ENCODE results near the gene RPS6KB2. TPM values are rescaled to one million over a fixed set of nuclear protein-coding genes. Genes with fewer than 3 reads are reported as not detected.
A peak's percentile ranks its signal among the peaks of the same experiment; 100 is the strongest.

RPS6KB2 gene
- total RNA-seq, 2 experiments from 2014 or later: 69.3 to 72.0 TPM

GRCh38 chr11:67437082-67437808 is 9.0 kb downstream of the RPS6KB2 start, which contains the start of gene PTPRCAP:
Gene PTPRCAP, minus strand, starts transcription at chr11:67437682. Its CDS starts 63 bp downstream, at chr11:67437619.
- ChIA-PET POLR2A (interaction anchor here (0.6 to 17.7 kb wide), 29 partner anchors 9 to 1016 kb away, joined by 3 to 411 read pairs (median 8); partner anchors contain the start of genes AIP, CABP4, CARNS1 and CDK2AP2), CTCF (interaction anchor here (0.9 to 4.3 kb wide), 9 partner anchors 17 to 86 kb away, joined by 3 to 21 read pairs (median 4); partner anchors contain the start of genes PPP1CA, TBC1D10C and TMEM134)
- Histone ChIP-seq H3K4me1 (ENCODE audit: insufficient read depth, low read length) (peaks cover 81% of the 10 kb centered on the region), H3K27ac (ENCODE audit: low read depth in 1 of 2, low read length in 2 of 2) (peak within 1 kb of the TSS; percentile 72 to 94), H3K27me3 (ENCODE audit: control insufficient read depth in 1 of 2, insufficient read depth in 2 of 2, low read length in 2 of 2) (no peaks in the 10 kb centered on the region), H3K36me3 (ENCODE audit: insufficient read depth, low read length) (peaks cover 40% of the 10 kb centered on the region), H3K9me3 (ENCODE audit: control insufficient read depth in 1 of 2, insufficient read depth in 1 of 2, low read length in 2 of 2) (no peaks in the 10 kb centered on the region), H3K4me3 (ENCODE audit: low read length) (peak within 1 kb of the TSS; percentile 97)
- no peaks in the 10 kb centered on the region for H3K9me3 Mint-ChIP-seq
- H3K27ac Mint-ChIP-seq: peak within 1 kb of the TSS; percentile 98
- H3K27me3 Mint-ChIP-seq: no peaks in the 10 kb centered on the region
- peaks cover 60% of the 10 kb centered on the region for H3K36me3 Mint-ChIP-seq (ENCODE audit: low read depth)
- peak; percentile 59 for ATAC-seq (ENCODE audit: poor library complexity)
- DNase-seq: peak; percentile 57 to 91 (median 82)
- H3K4me3 Mint-ChIP-seq: peak within 1 kb of the TSS; percentile 98
- no peak for TF ChIP-seq CTCF (IDR thresholded peaks at IDR 0.05)
- intact Hi-C loops (cut with DNase I, micrococcal nuclease): loop anchor here (1.0 to 2.0 kb wide), 6 partner anchors 9 to 70 kb away; partner anchors contain the start of genes PPP1CA (in 1 of the 2) and TMEM134 (in 1 of the 2)
- peaks cover 69% of the 10 kb centered on the region for H3K4me1 Mint-ChIP-seq (ENCODE audit: low read depth)

GRCh38 chr11:67437809-67438157 is 9.5 kb downstream of the RPS6KB2 start:
- H3K27me3 ChIP-seq (ENCODE audit: control insufficient read depth in 1 of 2, insufficient read depth in 2 of 2, low read length in 2 of 2): no peaks in the 10 kb centered on the region
- peaks cover 35% of the 10 kb centered on the region for H3K36me3 ChIP-seq (ENCODE audit: insufficient read depth, low read length)
- no peaks in the 10 kb centered on the region for H3K27me3 Mint-ChIP-seq
- ATAC-seq (ENCODE audit: poor library complexity): no peak
- H3K9me3 ChIP-seq (ENCODE audit: control insufficient read depth in 1 of 2, insufficient read depth in 1 of 2, low read length in 2 of 2): no peaks in the 10 kb centered on the region
- TF ChIP-seq CTCF (IDR thresholded peaks at IDR 0.05): no peak
- peaks cover 54% of the 10 kb centered on the region for H3K36me3 Mint-ChIP-seq (ENCODE audit: low read depth)
- peak overlapping the region; percentile 97 for H3K4me3 ChIP-seq (ENCODE audit: low read length)
- peaks cover 81% of the 10 kb centered on the region for H3K4me1 ChIP-seq (ENCODE audit: insufficient read depth, low read length)
- intact Hi-C loops (cut with DNase I, micrococcal nuclease): loop anchor here (1.0 to 2.0 kb wide), 7 partner anchors 9 to 69 kb away; partner anchors contain the start of genes PPP1CA (in 1 of the 2) and TMEM134 (in 1 of the 2)
- ChIA-PET CTCF (interaction anchor here (0.8 to 4.3 kb wide), 7 partner anchors 17 to 55 kb away, joined by 3 to 21 read pairs (median 6); partner anchors contain the start of genes PPP1CA, TBC1D10C and TMEM134), POLR2A (interaction anchor here (1.0 to 17.7 kb wide), 27 partner anchors 9 to 319 kb away, joined by 3 to 411 read pairs (median 11); partner anchors contain the start of genes AIP, CABP4, CARNS1 and CDK2AP2)
- H3K27ac Mint-ChIP-seq: peak overlapping the region; percentile 98
- no peaks in the 10 kb centered on the region for H3K9me3 Mint-ChIP-seq
- peak overlapping the region; percentile 72 to 94 for H3K27ac ChIP-seq (ENCODE audit: low read depth in 1 of 2, low read length in 2 of 2)
- H3K4me3 Mint-ChIP-seq: peak overlapping the region; percentile 98
- no peak for DNase-seq
- H3K4me1 Mint-ChIP-seq (ENCODE audit: low read depth): peaks cover 69% of the 10 kb centered on the region

DNA sequence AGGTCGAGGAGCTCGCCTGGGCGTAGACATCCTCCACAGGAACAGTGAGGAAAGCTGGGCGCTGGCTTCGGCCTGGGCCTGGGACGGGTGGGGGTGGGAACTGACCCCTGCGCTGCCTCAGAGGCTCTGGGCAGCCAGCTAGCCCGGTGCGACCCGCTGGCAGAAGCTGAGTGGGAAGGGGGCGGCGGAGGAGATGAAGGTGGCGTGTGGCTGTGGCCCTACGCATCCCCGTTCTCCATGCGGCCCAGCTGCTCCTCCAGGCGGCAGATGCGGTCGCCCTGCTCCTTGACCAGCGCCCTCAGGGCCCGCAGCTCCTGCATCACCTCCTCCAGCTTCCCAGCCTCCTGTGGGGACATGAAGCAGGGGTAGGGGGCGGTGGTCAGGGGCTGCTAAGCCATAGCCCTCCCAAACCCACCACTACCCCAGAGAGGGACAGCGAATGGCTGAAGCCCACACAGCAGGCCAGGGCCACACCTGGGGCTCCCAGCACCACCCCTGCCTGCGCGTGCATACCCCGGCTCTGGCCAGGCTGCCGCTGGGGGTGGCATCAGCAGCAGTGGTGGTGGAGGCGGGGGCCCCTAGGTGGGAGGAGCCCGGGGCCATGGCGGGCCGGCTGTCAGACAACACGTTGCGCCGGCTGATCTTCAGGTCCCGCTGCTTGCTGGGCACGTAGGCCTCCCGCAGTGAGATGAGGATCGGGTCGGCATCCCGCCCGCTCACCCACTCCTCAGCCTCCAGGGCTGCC is 10.0 kb downstream of the RPS6KB2 start:
- H3K9me3 ChIP-seq (ENCODE audit: control insufficient read depth in 1 of 2, insufficient read depth in 1 of 2, low read length in 2 of 2): no peaks in the 10 kb centered on the region

More for the DNA sequence above, 10.0 kb downstream of the RPS6KB2 start:
- Histone ChIP-seq H3K27me3 (ENCODE audit: control insufficient read depth in 1 of 2, insufficient read depth in 2 of 2, low read length in 2 of 2) (no peaks in the 10 kb centered on the region), H3K4me3 (ENCODE audit: low read length) (peak overlapping the region; percentile 97), H3K27ac (ENCODE audit: low read depth in 1 of 2, low read length in 2 of 2) (peak overlapping the region; percentile 72 to 94), H3K4me1 (ENCODE audit: insufficient read depth, low read length) (peaks cover 80% of the 10 kb centered on the region), H3K36me3 (ENCODE audit: insufficient read depth, low read length) (peaks cover 29% of the 10 kb centered on the region)
- no peaks in the 10 kb centered on the region for H3K9me3 Mint-ChIP-seq
- peaks cover 49% of the 10 kb centered on the region for H3K36me3 Mint-ChIP-seq (ENCODE audit: low read depth)
- ChIA-PET POLR2A (interaction anchor here (1.0 to 17.7 kb wide), 26 partner anchors 10 to 319 kb away, joined by 3 to 411 read pairs (median 12); partner anchors contain the start of genes AIP, CABP4, CARNS1 and CDK2AP2), CTCF (interaction anchor here (0.8 to 4.3 kb wide), 7 partner anchors 18 to 56 kb away, joined by 3 to 21 read pairs (median 6); partner anchors contain the start of genes PPP1CA, TBC1D10C and TMEM134)
- H3K27ac Mint-ChIP-seq: peak overlapping the region; percentile 98
- H3K4me1 Mint-ChIP-seq (ENCODE audit: low read depth): peaks cover 66% of the 10 kb centered on the region
- TF ChIP-seq CTCF (IDR thresholded peaks at IDR 0.05): no peak
- peak; percentile 47 for ATAC-seq (ENCODE audit: poor library complexity)
- intact Hi-C loops (cut with DNase I, micrococcal nuclease): loop anchor here in 1 of 2 experiments (1.0 kb wide), 1 partner anchor 17 kb away; no protein-coding TSS in a partner anchor
- H3K27me3 Mint-ChIP-seq: no peaks in the 10 kb centered on the region
- H3K4me3 Mint-ChIP-seq: peak overlapping the region; percentile 98
- DNase-seq: peak; percentile 52 to 87 (median 77)

All from CD4-positive, alpha-beta T cell (primary cell).